Cortex of kidney (tissue), 1 donor: ENCODE measurements around the gene HAUS1.
"Not testable (repeated sequence)": the region's sequence is repeated elsewhere in the genome, so short reads cannot be mapped to it uniquely, and the experiment has no call there.

Source experiments
- DNase-seq: peaks from one replicate; lab custom pipeline; 2025; lab: John Stamatoyannopoulos, UW

HAUS1 gene

DNA sequence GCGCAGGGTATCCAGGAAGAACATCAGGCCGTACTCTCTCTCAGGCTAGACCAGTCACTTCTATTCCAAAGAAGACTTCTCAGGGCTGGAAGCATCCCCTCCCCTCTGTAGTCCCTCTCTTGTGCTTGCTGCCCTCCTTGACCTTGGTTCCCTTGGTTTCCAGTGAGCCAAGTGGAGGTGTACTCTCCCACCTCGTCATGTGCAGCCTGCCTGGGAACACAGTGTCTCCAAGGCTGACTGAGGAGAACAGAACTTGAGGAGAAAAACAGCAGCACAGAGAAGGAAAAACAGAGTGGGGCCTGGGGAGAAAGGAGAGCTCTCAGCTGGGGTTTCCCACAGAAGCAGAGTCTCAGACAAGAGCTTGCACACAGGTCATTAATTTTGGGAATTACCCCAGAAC lies 52.7 kb downstream of the HAUS1 start:
- DNase-seq, result no peak

DNA sequence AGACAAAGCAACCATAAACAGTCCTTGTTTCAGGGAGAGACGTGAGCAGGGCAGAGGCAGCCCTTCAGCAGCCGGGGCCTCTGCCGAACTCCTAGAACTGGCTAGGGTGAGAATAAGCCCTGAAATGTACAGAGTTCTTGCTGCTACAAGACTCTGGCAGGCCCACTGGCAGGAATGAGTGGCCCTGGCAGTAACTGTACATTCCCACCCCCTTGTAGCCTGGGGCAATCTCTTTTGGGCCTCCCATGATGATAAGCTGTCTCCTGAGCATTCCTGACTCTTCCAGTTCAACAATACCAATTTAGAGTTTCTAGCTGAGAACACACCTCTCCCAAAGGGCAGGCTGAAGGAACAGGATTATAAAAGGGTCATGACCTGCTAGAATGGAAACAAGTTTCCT lies 54.3 kb downstream of the HAUS1 start:
- DNase-seq, result no peak

DNA sequence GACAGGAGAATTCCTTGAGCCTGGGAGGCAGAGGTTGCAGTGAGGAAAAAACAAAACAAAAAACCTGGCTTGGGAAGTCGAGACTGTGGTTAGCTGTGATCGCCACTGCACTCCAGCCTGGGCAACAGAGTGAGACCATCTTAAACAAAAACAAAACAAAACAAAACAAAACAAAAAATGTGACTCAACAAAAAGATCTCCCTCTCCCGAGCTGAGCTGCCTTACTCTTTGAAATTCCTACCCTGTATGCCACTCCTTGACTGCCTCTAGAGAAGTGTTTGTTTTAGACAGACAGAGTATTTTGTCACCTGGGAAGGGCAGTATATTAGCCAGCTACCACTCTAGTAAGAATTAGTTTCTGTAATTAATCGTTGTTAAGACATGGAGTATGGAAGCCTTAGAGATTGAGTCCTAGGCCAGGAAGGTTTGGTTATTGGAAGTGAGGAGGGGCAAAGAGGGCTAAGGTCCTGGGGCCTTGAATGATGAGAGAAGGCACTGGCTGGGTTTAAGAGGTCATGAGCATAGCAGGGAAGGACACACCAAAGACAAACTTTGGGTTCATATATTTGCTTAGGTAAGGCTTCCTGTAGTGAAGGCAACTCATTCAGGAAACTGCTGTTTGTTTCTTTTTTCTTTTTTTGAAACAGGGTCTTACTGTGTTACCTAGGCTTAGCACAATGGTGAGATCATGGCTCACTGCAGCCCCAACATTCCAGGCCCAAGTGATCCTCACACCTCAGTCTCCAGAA lies 56.0 kb downstream of the HAUS1 start:
- no peak for DNase-seq

DNA sequence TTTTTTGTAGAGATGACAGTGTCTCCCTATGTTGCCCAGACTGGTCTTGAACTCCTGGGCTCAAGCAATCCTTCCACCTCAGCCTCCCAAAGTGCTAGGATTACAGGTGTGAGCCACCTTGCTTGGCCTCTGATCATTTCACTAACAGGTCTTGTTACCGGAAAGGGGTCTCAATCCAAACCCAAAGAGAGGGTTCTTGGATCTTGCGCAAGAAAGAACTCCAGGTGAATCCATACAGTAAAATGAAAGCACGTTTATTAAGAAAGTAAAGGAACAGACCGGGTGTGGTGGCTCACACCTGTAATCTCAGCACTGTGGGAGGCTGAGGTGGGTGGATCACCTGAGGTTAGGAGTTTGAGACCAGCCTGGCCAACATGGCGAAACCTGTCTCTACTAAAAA lies 56.7 kb downstream of the HAUS1 start:
- not testable (repeated sequence) for DNase-seq

DNA sequence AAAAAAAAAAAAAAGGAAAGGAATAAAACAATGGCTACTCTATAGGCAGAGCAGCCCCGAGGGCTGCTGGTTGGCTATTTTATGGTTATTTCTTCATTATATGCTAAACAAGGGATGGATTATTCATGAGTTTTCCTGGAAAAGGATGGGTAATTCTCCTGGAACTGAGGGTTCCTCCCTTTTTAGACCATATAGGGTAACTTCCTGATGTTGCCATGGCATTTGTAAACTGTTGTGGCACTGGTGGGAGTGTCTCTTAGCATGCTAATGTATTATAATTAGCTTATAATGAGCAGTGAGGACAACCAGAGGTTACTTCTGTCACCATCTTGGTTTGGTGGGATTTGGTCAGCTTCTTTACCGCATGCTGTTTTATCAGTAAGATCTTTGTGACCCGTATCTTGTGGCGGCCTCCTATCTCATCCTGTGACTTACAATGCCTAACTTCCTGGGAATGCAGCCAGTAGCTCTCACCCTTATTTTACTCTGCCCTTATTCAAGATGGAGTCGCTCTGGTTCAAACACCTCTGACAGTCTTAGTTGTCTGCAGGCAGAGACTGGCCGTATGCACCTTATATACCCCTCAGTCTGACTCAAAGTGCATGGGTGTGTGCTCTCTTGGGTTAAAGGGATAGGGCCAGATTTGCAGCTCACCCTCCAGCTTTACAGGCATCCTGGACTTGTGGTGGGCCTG lies 57.7 kb downstream of the HAUS1 start:
- no peak for DNase-seq

DNA sequence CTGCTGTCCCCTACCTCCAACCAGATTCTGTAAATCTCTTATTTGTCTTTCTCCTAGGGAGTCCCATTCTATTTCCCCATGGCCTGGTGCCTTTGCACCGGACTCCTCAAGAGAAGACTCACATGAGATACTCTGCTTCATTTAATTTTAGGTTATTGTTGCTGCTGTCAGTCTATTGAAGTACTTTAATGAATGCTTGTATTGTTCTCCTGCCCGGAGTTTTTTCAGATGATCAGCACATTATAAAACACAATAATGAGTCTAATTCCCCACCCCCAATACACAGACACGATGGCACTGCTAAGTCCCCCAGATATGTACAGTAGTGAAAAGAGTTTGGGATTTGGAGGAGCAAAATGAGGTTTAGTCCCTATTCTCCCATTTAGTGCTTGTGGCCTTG lies 58.9 kb downstream of the HAUS1 start:
- no peak for DNase-seq

DNA sequence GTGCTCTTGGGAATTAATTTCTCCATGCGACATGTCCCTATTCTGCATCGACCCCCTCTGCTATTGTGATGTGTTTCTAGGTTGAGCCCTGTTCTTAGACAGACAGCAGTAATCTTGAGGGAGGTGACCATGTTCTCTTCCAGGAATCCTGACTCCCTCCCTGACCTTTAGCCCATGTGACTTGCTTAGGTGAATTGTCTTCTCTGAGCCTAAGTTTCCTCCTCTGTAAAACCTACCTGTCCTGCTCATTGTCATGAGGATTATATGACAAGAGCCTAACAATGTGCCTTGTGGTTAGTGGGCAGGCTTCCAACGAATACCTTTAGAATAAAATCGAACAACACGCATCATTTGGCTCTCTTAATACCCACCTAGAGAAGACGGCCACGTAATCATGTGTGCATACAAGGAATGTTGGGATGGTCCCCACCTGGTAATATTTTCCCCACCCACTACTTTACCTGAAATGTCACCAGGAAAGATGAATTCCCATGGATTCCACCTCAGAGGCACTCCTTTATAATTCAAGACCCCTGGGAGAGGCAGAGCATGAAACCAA lies 59.8 kb downstream of the HAUS1 start:
- no peak for DNase-seq

DNA sequence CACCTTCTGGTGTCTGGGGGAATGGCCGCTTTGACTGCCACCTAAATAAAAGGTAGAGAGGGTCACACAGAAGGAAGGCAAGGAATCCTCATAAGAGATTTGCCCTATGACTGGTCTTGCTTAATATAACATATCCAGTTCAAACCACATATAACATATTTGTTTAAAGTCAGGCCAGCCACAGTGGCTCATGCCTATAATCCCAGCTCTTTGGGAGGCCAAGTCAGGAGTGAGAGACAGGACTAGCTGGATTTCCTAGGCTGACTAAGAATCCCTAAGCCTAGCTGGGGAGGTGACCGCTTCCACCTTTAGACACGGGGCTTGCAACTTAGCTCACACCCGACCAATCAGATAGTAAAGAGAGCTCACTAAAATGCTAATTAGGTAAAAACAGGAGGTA lies 60.3 kb downstream of the HAUS1 start:
- DNase-seq, result not testable (repeated sequence)

DNA sequence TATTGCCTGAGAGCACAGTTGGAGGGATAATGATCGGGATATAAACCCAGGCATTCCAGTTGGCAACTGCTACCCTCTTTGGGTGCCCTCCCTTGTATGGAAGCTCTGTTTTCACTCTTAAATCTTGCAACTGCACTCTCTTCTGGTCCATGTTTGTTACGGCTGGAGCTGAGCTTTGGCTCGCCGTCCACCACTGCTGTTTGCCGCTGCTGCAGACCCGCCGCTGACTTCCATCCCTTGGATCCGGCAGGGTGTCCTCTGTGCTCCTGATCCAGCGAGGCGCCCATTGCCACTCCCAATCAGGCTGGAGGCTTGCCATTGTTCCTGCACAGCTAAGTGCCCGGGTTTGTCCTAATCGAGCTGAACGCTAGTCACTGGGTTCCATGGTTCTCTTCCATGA lies 60.7 kb downstream of the HAUS1 start:
- DNase-seq, result no peak

DNA sequence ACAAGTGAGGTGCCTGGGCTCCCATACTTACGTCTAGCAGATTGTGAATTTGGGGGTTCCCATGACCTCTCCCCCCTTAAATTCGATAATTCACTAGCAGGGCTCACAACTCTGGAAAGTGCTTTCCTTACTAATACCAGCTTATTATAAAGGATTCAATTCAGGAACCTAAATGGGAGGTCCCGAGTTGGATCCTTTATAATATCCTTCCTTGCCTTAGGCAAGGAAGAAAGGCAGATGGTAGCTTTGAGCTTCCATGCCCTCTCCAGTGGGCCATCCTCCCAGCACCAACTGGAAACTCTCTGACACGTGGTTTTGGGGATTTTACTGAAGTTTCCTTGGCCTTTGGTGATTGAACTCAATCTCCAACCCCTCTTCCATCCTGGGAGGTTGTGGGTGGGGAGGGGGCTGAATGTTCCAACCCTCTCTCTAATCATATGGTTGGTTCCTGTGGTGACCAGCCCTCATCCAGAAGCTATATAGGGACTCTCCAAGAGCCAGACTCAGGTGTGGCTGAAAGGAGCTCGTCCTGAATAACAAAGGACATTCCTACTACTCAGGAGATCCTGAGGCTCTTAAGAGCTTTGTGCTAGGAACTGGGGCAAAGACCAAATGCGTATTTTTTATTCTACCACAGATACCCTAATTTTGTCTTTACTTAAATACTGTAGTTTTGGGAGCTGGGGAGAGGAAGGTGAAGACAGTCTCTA lies 62.2 kb downstream of the HAUS1 start:
- no peak for DNase-seq

DNA sequence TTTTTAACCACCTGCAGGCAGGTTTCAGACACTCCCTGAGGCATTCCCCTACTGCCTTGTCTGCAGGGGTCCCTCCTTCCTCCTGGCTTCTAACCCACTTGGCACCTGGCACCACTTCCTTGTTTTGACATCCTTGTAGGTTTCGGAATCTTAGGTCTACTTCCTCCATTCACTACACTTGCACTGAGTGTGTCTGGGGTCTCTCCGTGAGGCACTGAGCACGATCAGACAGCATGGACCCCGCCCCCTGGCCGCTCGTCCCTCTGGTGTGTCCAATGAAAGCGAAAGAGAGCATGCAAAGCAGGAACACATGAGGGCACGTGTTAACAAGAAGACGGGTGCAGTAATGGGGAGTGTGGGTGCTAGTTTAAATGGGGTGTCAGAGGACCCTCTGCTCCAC lies 63.8 kb downstream of the HAUS1 start:
- no peak for DNase-seq

DNA sequence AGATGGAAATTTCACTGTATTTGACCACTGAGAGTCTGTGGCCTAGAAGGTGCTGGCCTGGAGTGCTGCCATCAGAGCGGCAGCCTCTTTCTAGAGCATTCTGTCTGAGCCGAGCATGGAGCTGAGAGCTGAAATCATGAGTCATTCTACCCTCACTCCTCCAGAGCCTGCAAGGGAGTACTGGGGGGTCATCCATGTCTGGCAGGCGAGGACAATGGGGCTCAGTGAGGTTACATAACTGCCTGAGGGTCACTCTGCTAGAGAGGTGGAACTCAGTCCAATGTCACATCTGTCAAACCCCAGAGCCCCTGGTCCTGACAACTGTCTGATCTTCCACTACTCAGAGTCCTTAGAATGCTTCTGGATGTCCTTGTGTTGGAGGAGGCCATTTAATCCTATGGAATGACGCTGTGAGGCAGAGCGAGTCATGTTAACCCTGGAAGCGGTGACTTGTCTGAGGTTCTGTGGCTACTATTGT lies 65.3 kb downstream of the HAUS1 start:
- no peak for DNase-seq

DNA sequence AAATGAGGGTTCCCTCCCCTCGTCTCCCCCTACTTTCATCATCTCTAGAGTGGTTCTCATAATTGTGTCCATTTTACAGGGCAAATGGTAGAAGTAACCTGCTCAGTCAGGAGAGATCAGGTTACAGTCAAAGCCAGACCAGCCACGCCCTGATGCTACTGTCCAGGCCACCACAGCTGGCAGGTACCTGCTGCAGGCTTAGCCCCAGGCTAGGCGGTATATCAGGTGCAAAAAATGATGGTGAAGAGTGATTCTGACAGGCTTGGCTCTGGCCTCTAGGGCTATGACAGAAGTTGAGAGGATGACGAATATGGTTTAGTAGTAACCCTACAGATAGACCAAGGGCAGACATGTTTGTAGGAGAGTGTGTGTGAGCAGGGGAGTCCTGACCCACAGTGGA lies 67.1 kb downstream of the HAUS1 start:
- no peak for DNase-seq

DNA sequence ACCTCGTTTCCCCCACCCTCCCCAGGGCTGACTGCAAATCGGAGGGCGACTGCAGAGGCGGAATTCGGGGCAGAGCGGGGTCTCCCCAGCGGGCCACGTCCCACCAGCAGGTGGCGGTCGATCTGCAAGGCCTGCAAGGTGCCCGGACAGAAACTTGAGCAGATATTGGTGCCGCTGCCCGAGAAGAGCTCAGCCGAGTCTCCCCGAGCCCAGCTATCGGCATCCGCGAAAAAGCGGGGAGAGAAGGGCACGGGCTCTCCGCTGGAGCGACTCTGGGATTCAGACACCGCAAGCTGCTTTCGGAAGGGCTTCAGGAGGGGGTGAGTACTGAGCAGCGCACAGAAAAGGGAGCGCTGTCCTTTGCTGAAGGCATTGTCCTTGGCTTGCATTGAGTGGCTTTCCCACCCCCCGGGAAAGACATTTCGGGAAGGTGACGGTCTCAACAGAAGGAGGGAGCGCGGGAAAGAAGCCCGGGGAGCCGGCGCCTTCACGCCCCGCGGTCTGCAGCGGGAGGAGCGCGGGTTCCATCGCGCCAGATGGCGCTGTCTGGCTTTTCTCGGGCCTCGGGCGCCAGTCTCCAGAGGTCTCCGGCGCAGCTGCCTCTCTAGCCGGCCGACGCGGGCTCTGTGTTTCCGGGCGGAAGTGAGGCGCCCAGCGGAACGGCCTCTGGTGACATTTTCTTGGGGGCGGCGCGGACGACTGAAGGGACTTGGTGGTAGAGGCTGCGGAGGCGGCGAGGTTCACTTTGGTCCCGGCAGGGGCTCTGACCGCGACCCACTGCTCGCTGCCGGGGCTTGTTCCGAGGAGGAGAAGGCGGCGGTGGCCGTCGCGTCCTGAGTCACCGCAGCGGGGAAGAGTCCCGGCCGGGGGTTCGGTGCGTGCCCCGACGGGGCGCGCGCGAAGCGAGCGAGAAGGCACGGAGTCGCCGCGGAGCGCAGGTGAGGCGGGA lies 69.5 kb downstream of the HAUS1 start:
- no peak for DNase-seq

DNA sequence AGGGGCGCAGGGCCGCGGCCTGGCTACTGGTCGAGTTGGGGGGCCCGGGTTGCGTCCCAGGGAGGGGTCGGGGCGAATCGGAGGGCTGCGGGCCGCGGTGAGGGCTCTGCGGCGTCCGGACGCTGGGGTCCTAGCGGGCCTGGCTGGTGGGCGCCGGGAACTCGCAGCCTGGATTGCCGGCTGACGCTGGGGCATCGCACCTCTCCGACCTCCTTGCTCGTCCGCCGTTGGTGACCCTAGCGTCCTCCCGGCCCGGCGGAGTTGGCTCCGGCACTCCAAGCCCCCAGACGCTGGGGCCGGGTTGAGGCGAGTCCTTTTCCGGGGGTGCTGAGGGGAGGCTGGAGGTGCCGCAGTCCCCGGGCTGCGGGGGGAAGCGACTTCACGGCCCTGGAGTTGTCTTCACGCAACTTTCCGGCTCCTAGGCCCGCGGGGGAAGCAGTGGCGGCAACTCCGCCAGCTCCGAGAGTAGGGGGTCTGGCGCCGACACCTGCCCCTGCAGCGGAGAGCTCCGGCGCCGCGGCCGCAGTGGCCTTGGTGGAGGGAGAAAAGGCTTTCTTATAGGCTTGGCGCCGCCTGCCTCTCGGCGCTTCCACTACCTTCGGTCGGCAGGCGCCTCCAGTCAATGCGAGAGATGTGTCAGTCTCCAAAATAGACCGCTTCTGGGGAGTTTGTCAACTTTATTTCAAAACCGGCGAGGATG lies 70.3 kb downstream of the HAUS1 start:
- DNase-seq, result no peak

DNA sequence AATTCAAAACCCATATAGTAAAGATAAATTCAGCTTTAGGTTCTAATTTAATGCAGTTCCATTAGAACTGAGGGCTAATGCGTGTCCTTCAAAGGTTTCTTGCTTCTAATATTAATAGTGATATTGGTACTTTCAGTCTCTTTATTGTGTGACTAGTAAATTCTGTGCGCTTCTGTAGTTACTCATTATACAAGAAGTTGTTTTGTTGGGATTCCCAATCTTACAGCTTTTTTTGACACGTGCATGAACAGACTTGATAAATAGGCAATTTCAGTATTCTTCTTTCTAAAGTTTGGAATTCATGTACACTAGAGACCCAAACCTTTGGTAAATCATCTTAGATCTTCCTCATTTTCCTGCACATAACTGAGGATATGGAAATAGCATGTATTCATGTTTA lies 71.8 kb downstream of the HAUS1 start:
- DNase-seq, result no peak
